CD14-positive monocyte (primary cell): Measurements from ENCODE around the gene ANKLE2. TPM values are rescaled to one million over a fixed set of nuclear protein-coding genes. Genes with fewer than 3 reads are reported as not detected.

ENCODE experiments used
- DNase-seq, 3 donors: peaks; one replicate each; pipeline ENCODE4 v3.0.0-alpha.2; 2011 to 2022
- H2AFZ ChIP-seq: 2 replicates; pipeline ENCODE4 v1.6.0; 2012; ENCODE audit warnings: mild to moderate bottlenecking, low read depth, low read length, inconsistent platforms; ENCODE audit not compliant: insufficient read depth, poor library complexity, severe bottlenecking
- H3K27ac ChIP-seq, 2 donors: 1 replicate in 1 of 2; 2 replicates in 1 of 2; pipeline ENCODE4 v1.5.1; 2012 to 2013; ENCODE audit warnings: low read length in 2 of 2, control low read depth in 1 of 2, inconsistent platforms in 1 of 2, low read depth in 1 of 2, mild to moderate bottlenecking in 1 of 2
- H3K27me3 ChIP-seq, 2 donors: one replicate each; pipeline versions ENCODE4 v1.6.0 to v1.6.1; 2011 to 2013; ENCODE audit warnings: low read length in 2 of 2; ENCODE audit not compliant: control insufficient read depth in 2 of 2, insufficient read depth in 2 of 2
- H3K36me3 ChIP-seq, 2 donors: replicated peaks in 1 of 2; 1 replicate in 1 of 2; 2 replicates in 1 of 2; pipeline versions ENCODE4 v1.5.1 to v1.6.1; 2012 to 2013; ENCODE audit warnings: low read length in 2 of 2, control low read depth in 1 of 2, inconsistent platforms in 1 of 2, mild to moderate bottlenecking in 1 of 2; ENCODE audit not compliant: insufficient read depth in 2 of 2, control insufficient read depth in 1 of 2
- H3K4me1 ChIP-seq, 2 donors: 1 replicate in 1 of 2; 2 replicates in 1 of 2; pipeline versions ENCODE4 v1.5.1 to v1.6.1; 2012 to 2013; ENCODE audit warnings: low read length in 2 of 2, control low read depth in 1 of 2, inconsistent platforms in 1 of 2, mild to moderate bottlenecking in 1 of 2, moderate library complexity in 1 of 2; ENCODE audit not compliant: insufficient read depth in 2 of 2, control insufficient read depth in 1 of 2
- H3K4me2 ChIP-seq: replicated peaks from 2 replicates; pipeline ENCODE3; 2012; ENCODE audit warnings: low read length, moderate library complexity, mild to moderate bottlenecking; ENCODE audit not compliant: poor library complexity, severe bottlenecking; ENCODE audit errors: extremely low read depth
- H3K4me3 ChIP-seq, 3 experiments: fragments of 200-600 bp in 1 of 3; sonication (generic) in 1 of 3; replicated peaks in 1 of 3; 1 replicate in 2 of 3; 2 replicates in 1 of 3; pipeline ENCODE4 v1.5.1; 2011 to 2013; ENCODE audit warnings: low read length in 3 of 3, mild to moderate bottlenecking in 3 of 3, control low read depth in 2 of 3, low read depth in 2 of 3, inconsistent platforms in 1 of 3, moderate library complexity in 1 of 3
- H3K79me2 ChIP-seq: 2 replicates; pipeline ENCODE4 v1.6.0; 2012; ENCODE audit warnings: mild to moderate bottlenecking, control low read depth, inconsistent platforms, low read length, moderate library complexity; ENCODE audit not compliant: insufficient read depth
- H3K9ac ChIP-seq: 2 replicates; pipeline ENCODE4 v1.6.0; 2017; ENCODE audit warnings: low read length, mild to moderate bottlenecking; ENCODE audit not compliant: insufficient read depth, poor library complexity, severe bottlenecking
- H3K9me3 ChIP-seq, 2 donors: replicated peaks in 1 of 2; 1 replicate in 1 of 2; 2 replicates in 1 of 2; pipeline versions ENCODE4 v1.5.1 to v1.6.1; 2012 to 2013; ENCODE audit warnings: low read length in 2 of 2, control low read depth in 1 of 2; ENCODE audit not compliant: control insufficient read depth in 1 of 2, insufficient read depth in 1 of 2
- H4K20me1 ChIP-seq: 2 replicates; pipeline ENCODE4 v1.6.0; 2012; ENCODE audit warnings: mild to moderate bottlenecking, low read length, control low read depth, moderate library complexity; ENCODE audit not compliant: insufficient read depth
- H3K27ac Mint-ChIP-seq, 7 donors: one replicate each; pipeline ENCODE4 v1.8.0; 2020; ENCODE audit warnings: mild to moderate bottlenecking in 7 of 7, mixed read lengths in 7 of 7, moderate library complexity in 6 of 7, inconsistent platforms in 2 of 7
- H3K27me3 Mint-ChIP-seq, 3 donors: one replicate each; pipeline ENCODE4 v1.8.0; 2021 to 2022; ENCODE audit warnings: low read depth in 3 of 3, mild to moderate bottlenecking in 3 of 3, mixed read lengths in 3 of 3, moderate library complexity in 3 of 3, inconsistent platforms in 1 of 3
- H3K36me3 Mint-ChIP-seq, 2 donors: one replicate each; pipeline ENCODE4 v1.8.0; 2020; ENCODE audit warnings: mixed read lengths in 2 of 2, inconsistent platforms in 1 of 2, mild to moderate bottlenecking in 1 of 2
- H3K4me1 Mint-ChIP-seq: one replicate; pipeline ENCODE4 v1.8.0; 2020; ENCODE audit warnings: mild to moderate bottlenecking, mixed read lengths
- H3K4me3 Mint-ChIP-seq, 2 donors: one replicate each; pipeline ENCODE4 v1.8.0; 2020; ENCODE audit warnings: mild to moderate bottlenecking in 2 of 2, mixed read lengths in 2 of 2, moderate library complexity in 1 of 2
- H3K9me3 Mint-ChIP-seq, 7 donors: one replicate each; pipeline ENCODE4 v1.8.0; 2020 to 2022; ENCODE audit warnings: mixed read lengths in 7 of 7, mild to moderate bottlenecking in 6 of 7, moderate library complexity in 6 of 7, inconsistent platforms in 2 of 7
- WGBS: methylation state at CpG from one replicate; pipeline ENCODE4 v1.1.5; 2013; ENCODE audit warnings: missing lambda C conversion rate; ENCODE audit not compliant: insufficient coverage; 5-methylcytosine and 5-hydroxymethylcytosine counted together
- intact Hi-C, 2 donors: fragments of 100-400 bp; cut with micrococcal nuclease; formaldehyde crosslinking; loops; one replicate each; pipeline versions ENCODE4 v1.15.0 to v1.15.1; 2023
- polyA plus RNA-seq, 3 donors: library from polyadenylated mRNA; depleted of rRNA in 1 of 3; unstranded in 2 of 3; stranded (reverse) in 1 of 3; fragments of 300-500 nt in 2 of 3; fragments of >200 nt in 1 of 3; fragmentation: Illumina TruSeq in 2 of 3; gene quantifications; 1 replicate in 2 of 3; 2 replicates in 1 of 3; pipeline ENCODE4 v1.2.3, GENCODE V29; 2012 to 2021
- TF ChIP-seq, protein P1 (sequence below): fragments of 200-600 bp; IDR thresholded peaks from one replicate; pipeline ENCODE4 v1.8.0; 2022; ENCODE audit warnings: antibody characterized with exemption, mild to moderate bottlenecking

ANKLE2 gene
- polyA plus RNA-seq, 3 donors, result 10.1 to 88.4 (median 15.0) TPM

- Histone ChIP-seq H3K9ac (no peak overlapping the region), H3K9me3 (no peaks in the 10 kb centered on the region), H3K4me2 (no peak overlapping the region), H4K20me1 (no peaks in the 10 kb centered on the region), H3K4me3 (no peak overlapping the region), H3K27ac (peak overlapping the region in 1 of 2 donors; percentile 26), H2AFZ (no peak overlapping the region), H3K36me3 (peaks cover 45 to 63% of the 10 kb centered on the region in 2 donors), H3K4me1 (peaks cover 33 to 38% of the 10 kb centered on the region in 2 donors), H3K79me2 (peaks cover 11% of the 10 kb centered on the region), H3K27me3 (no peaks in the 10 kb centered on the region)
- Mint-ChIP-seq H3K27ac (peak overlapping the region in 2 of 7 donors; percentile 5 to 75), H3K4me1 (peaks cover 34% of the 10 kb centered on the region), H3K4me3 (no peak overlapping the region), H3K27me3 (peaks cover 0 to 3% (median 2%) of the 10 kb centered on the region in 3 donors), H3K36me3 (peaks cover 36 to 70% of the 10 kb centered on the region in 2 donors), H3K9me3 (no peaks in the 10 kb centered on the region)
- intact Hi-C loops, result no loop called here
- DNase-seq, result no peak
- TF ChIP-seq, protein P1, sequence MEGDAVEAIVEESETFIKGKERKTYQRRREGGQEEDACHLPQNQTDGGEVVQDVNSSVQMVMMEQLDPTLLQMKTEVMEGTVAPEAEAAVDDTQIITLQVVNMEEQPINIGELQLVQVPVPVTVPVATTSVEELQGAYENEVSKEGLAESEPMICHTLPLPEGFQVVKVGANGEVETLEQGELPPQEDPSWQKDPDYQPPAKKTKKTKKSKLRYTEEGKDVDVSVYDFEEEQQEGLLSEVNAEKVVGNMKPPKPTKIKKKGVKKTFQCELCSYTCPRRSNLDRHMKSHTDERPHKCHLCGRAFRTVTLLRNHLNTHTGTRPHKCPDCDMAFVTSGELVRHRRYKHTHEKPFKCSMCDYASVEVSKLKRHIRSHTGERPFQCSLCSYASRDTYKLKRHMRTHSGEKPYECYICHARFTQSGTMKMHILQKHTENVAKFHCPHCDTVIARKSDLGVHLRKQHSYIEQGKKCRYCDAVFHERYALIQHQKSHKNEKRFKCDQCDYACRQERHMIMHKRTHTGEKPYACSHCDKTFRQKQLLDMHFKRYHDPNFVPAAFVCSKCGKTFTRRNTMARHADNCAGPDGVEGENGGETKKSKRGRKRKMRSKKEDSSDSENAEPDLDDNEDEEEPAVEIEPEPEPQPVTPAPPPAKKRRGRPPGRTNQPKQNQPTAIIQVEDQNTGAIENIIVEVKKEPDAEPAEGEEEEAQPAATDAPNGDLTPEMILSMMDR, result no peak
- WGBS, result 92% methylated on average over 16 of the region's 18 CpGs
Measured at GRCh38 chr12:132774159-132774558, 12.5 kb upstream of the ANKLE2 start.

DNA sequence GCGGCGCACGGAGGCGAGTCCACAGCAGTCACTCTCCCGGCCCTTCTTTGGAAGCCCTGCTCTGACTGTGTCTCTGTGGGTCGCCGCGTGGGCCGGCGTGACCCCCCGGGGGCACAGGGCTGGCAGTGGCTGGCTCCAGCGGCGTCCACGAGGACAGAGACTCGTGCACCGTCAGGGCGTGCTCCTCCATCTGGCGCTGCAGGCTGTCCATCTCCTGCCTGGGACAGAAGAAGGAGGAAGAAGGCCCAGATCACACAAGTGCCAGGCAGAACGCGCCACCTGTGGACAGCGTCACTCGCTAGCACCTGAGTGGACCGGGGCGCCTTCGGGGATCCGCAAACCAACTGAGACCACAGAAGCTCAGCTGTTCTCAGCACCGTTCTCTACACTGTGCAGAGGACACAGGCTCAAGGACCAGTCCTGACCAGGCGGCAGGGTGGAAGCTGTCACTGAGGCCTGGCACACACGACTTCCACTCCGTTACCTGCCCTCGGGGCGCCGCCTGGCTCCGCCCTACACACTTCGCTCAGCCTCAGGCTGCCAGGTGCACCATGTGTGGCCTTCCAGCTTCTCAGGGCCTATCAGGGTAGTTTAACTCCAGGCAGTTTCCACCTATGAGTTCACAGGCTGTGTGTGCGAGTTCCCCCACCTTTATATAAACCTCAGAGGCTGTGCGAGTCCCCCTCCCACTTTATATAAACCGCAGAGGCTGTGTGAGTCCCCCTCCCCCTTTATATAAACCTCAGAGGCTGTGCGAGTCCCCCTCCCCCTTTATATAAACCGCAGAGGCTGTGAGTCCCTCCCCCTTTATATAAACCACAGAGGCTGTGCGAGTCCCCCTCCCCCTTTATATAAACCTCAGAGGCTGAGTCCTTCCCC lies 11.7 kb upstream of the ANKLE2 start:
- no peak for DNase-seq
- no peak overlapping the region for H3K4me3 Mint-ChIP-seq

More for the DNA sequence above, 11.7 kb upstream of the ANKLE2 start:
- H2AFZ ChIP-seq, result peak overlapping the region; percentile 24
- no peaks in the 10 kb centered on the region for H4K20me1 ChIP-seq
- H3K4me2 ChIP-seq, result no peak overlapping the region
- H3K79me2 ChIP-seq, result peaks cover 18% of the 10 kb centered on the region
- WGBS, result 90% methylated on average over 37 of the region's 41 CpGs
- TF ChIP-seq, protein P1, result no peak
- no peaks in the 10 kb centered on the region for H3K27me3 ChIP-seq
- no peak overlapping the region for H3K9ac ChIP-seq
- Mint-ChIP-seq H3K4me1 (peaks cover 43% of the 10 kb centered on the region), H3K27ac (peak overlapping the region in 6 of 7 donors; percentile 61 to 91 (median 81)), H3K36me3 (peaks cover 35 to 64% of the 10 kb centered on the region in 2 donors), H3K9me3 (no peaks in the 10 kb centered on the region), H3K27me3 (peaks cover 0 to 3% (median 2%) of the 10 kb centered on the region in 3 donors)
- no peaks in the 10 kb centered on the region for H3K9me3 ChIP-seq
- H3K36me3 ChIP-seq, result peaks cover 40 to 57% of the 10 kb centered on the region in 2 donors
- H3K4me1 ChIP-seq, result peaks cover 42 to 47% of the 10 kb centered on the region in 2 donors
- H3K27ac ChIP-seq, result peak overlapping the region; percentile 19 to 73
- H3K4me3 ChIP-seq, result no peak overlapping the region
- intact Hi-C loops, result no loop called here
